ENCODE results near the gene MANBA. TPM values are rescaled to one million over a fixed set of nuclear protein-coding genes. Genes with fewer than 3 reads are reported as not detected.

MANBA gene
- total and polyA plus RNA-seq, 2 of the 13 experiments (the other 11 are each of a cell fraction or from before 2014, with no cell fraction given) = 11.7 to 33.3 TPM

DNA sequence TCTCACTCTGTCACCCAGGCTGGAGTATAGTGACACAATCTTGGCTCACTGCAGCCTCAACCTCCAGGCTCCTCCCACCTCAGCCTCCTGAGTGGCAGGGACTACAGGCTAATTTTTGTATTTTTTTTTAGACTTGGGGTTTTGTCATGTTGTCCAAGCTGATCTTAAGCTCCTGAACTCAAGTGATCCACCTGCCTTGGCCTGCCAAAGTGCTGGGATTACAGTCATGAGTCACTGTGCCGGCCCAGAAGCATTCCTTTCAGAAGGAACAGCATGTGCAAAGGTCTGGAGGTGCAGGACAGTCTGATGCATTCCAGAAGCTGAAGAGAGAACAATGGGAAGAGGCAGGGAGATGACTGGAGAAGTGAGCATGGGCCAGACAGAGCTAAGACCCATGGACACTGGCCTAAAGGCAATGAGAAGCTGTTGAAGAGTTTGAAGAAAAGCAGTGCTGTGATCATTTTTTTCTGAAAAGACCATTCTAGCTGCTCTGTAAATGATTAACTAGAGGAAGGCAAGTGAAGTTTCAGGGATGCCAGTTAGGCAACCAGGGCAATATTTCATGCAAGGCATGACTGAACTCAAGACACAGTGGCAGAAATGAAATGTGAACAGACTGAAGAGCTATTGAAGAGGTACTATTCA is 43.2 kb downstream of the MANBA start (continued):
- TF ChIP-seq, protein P1, sequence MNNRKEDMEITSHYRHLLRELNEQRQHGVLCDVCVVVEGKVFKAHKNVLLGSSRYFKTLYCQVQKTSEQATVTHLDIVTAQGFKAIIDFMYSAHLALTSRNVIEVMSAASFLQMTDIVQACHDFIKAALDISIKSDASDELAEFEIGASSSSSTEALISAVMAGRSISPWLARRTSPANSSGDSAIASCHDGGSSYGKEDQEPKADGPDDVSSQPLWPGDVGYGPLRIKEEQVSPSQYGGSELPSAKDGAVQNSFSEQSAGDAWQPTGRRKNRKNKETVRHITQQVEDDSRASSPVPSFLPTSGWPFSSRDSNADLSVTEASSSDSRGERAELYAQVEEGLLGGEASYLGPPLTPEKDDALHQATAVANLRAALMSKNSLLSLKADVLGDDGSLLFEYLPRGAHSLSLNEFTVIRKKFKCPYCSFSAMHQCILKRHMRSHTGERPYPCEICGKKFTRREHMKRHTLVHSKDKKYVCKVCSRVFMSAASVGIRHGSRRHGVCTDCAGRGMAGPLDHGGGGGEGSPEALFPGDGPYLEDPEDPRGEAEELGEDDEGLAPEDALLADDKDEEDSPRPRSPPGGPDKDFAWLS (CRISPR knock-in tag; IDR thresholded peaks at IDR 0.05; ENCODE audit: borderline replicate concordance) = no peak
- TF ChIP-seq HNRNPUL1 (IDR thresholded peaks at IDR 0.05; ENCODE audit: low read depth, low read length) = no peak
- no peak for TF ChIP-seq ZNF567 (CRISPR knock-in tag; IDR thresholded peaks at IDR 0.05; ENCODE audit: borderline replicate concordance)
- no peak for TF ChIP-seq ZNF678 (CRISPR knock-in tag; IDR thresholded peaks at IDR 0.05)
- TF ChIP-seq, protein P2, sequence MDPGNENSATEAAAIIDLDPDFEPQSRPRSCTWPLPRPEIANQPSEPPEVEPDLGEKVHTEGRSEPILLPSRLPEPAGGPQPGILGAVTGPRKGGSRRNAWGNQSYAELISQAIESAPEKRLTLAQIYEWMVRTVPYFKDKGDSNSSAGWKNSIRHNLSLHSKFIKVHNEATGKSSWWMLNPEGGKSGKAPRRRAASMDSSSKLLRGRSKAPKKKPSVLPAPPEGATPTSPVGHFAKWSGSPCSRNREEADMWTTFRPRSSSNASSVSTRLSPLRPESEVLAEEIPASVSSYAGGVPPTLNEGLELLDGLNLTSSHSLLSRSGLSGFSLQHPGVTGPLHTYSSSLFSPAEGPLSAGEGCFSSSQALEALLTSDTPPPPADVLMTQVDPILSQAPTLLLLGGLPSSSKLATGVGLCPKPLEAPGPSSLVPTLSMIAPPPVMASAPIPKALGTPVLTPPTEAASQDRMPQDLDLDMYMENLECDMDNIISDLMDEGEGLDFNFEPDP (CRISPR knock-in tag; conservative IDR thresholded peaks at IDR 0.05) = no peak
- no peak for TF ChIP-seq RFX3 (CRISPR knock-in tag; IDR thresholded peaks at IDR 0.05)
- TF ChIP-seq, protein P3, sequence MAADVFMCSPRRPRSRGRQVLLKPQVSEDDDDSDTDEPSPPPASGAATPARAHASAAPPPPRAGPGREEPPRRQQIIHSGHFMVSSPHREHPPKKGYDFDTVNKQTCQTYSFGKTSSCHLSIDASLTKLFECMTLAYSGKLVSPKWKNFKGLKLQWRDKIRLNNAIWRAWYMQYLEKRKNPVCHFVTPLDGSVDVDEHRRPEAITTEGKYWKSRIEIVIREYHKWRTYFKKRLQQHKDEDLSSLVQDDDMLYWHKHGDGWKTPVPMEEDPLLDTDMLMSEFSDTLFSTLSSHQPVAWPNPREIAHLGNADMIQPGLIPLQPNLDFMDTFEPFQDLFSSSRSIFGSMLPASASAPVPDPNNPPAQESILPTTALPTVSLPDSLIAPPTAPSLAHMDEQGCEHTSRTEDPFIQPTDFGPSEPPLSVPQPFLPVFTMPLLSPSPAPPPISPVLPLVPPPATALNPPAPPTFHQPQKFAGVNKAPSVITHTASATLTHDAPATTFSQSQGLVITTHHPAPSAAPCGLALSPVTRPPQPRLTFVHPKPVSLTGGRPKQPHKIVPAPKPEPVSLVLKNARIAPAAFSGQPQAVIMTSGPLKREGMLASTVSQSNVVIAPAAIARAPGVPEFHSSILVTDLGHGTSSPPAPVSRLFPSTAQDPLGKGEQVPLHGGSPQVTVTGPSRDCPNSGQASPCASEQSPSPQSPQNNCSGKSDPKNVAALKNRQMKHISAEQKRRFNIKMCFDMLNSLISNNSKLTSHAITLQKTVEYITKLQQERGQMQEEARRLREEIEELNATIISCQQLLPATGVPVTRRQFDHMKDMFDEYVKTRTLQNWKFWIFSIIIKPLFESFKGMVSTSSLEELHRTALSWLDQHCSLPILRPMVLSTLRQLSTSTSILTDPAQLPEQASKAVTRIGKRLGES (CRISPR knock-in tag; IDR thresholded peaks at IDR 0.05; ENCODE audit: borderline replicate concordance) = no peak
- TF ChIP-seq, protein P4, sequence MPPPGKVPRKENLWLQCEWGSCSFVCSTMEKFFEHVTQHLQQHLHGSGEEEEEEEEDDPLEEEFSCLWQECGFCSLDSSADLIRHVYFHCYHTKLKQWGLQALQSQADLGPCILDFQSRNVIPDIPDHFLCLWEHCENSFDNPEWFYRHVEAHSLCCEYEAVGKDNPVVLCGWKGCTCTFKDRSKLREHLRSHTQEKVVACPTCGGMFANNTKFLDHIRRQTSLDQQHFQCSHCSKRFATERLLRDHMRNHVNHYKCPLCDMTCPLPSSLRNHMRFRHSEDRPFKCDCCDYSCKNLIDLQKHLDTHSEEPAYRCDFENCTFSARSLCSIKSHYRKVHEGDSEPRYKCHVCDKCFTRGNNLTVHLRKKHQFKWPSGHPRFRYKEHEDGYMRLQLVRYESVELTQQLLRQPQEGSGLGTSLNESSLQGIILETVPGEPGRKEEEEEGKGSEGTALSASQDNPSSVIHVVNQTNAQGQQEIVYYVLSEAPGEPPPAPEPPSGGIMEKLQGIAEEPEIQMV (CRISPR knock-in tag; IDR thresholded peaks at IDR 0.05; ENCODE audit: low read depth) = no peak
- TF ChIP-seq CENPX (CRISPR knock-in tag; IDR thresholded peaks at IDR 0.05) = no peak
- TF ChIP-seq KLF9 (CRISPR knock-in tag; IDR thresholded peaks at IDR 0.05; ENCODE audit: low read depth) = no peak
- no peak for TF ChIP-seq AGO1 (IDR thresholded peaks at IDR 0.05; ENCODE audit: low read depth, low read length, poor library complexity, severe bottlenecking)
- no peak for TF ChIP-seq SETDB1 (CRISPR knock-in tag; IDR thresholded peaks at IDR 0.05; ENCODE audit: borderline replicate concordance)
- TF ChIP-seq ARNT2 (CRISPR knock-in tag; IDR thresholded peaks at IDR 0.05; ENCODE audit: low read depth) = no peak
- no peak for TF ChIP-seq ZNF354B (CRISPR knock-in tag; IDR thresholded peaks at IDR 0.05)
- TF ChIP-seq, protein P5, sequence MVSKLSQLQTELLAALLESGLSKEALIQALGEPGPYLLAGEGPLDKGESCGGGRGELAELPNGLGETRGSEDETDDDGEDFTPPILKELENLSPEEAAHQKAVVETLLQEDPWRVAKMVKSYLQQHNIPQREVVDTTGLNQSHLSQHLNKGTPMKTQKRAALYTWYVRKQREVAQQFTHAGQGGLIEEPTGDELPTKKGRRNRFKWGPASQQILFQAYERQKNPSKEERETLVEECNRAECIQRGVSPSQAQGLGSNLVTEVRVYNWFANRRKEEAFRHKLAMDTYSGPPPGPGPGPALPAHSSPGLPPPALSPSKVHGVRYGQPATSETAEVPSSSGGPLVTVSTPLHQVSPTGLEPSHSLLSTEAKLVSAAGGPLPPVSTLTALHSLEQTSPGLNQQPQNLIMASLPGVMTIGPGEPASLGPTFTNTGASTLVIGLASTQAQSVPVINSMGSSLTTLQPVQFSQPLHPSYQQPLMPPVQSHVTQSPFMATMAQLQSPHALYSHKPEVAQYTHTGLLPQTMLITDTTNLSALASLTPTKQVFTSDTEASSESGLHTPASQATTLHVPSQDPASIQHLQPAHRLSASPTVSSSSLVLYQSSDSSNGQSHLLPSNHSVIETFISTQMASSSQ (IDR thresholded peaks at IDR 0.05; ENCODE audit: low read depth) = peak; percentile 94
- TF ChIP-seq, protein P5 (CRISPR knock-in tag; IDR thresholded peaks at IDR 0.05; ENCODE audit: borderline replicate concordance) = peak; percentile 95
- no peak for TF ChIP-seq PHF5A (CRISPR knock-in tag; IDR thresholded peaks at IDR 0.05; ENCODE audit: low read depth, unreplicated experiment)
